Right atrium auricular region (tissue), 2 donors: Measurements from ENCODE around the gene HERC2. TPM values are rescaled to one million over a fixed set of nuclear protein-coding genes. Genes with fewer than 3 reads are reported as not detected.
"Not testable (repeated sequence)": the region's sequence is repeated elsewhere in the genome, so short reads cannot be mapped to it uniquely, and the experiment has no call there.

Experiments
- DNase-seq: peaks from one replicate; pipeline ENCODE4 v3.0.0-alpha.2; 2019; ENCODE audit warnings: low spot score
- H3K27ac ChIP-seq, 2 donors: fragments of 200-600 bp; sonication (generic); 1 replicate in 1 of 2; 2 replicates in 1 of 2; pipeline ENCODE4 v1.5.1; 2016 to 2019
- H3K27me3 ChIP-seq, 2 donors: fragments of 200-600 bp; sonication (generic); one replicate each; pipeline versions ENCODE4 v1.5.1 to v1.6.0; 2017 to 2019
- H3K36me3 ChIP-seq: fragments of 200-600 bp; sonication (generic); one replicate; pipeline ENCODE4 v1.5.1; 2016
- H3K4me1 ChIP-seq, 2 donors: fragments of 200-600 bp; sonication (generic); one replicate each; pipeline versions ENCODE4 v1.5.1 to v1.6.0; 2017 to 2019
- H3K4me3 ChIP-seq, 2 donors: fragments of 200-600 bp; sonication (generic); 1 replicate in 1 of 2; 2 replicates in 1 of 2; pipeline ENCODE4 v1.5.1; 2017 to 2019; ENCODE audit warnings: mild to moderate bottlenecking in 1 of 2, moderate library complexity in 1 of 2
- H3K9me3 ChIP-seq, 2 donors: fragments of 200-600 bp; sonication (generic); one replicate each; pipeline ENCODE4 v1.5.1; 2019
- total RNA-seq, 2 donors: library from RNA; depleted of rRNA; stranded (reverse); fragments of >200 nt; gene quantifications; one replicate each; pipeline ENCODE4 v1.1.0, GENCODE V29; 2016

The HERC2 gene, protein sequence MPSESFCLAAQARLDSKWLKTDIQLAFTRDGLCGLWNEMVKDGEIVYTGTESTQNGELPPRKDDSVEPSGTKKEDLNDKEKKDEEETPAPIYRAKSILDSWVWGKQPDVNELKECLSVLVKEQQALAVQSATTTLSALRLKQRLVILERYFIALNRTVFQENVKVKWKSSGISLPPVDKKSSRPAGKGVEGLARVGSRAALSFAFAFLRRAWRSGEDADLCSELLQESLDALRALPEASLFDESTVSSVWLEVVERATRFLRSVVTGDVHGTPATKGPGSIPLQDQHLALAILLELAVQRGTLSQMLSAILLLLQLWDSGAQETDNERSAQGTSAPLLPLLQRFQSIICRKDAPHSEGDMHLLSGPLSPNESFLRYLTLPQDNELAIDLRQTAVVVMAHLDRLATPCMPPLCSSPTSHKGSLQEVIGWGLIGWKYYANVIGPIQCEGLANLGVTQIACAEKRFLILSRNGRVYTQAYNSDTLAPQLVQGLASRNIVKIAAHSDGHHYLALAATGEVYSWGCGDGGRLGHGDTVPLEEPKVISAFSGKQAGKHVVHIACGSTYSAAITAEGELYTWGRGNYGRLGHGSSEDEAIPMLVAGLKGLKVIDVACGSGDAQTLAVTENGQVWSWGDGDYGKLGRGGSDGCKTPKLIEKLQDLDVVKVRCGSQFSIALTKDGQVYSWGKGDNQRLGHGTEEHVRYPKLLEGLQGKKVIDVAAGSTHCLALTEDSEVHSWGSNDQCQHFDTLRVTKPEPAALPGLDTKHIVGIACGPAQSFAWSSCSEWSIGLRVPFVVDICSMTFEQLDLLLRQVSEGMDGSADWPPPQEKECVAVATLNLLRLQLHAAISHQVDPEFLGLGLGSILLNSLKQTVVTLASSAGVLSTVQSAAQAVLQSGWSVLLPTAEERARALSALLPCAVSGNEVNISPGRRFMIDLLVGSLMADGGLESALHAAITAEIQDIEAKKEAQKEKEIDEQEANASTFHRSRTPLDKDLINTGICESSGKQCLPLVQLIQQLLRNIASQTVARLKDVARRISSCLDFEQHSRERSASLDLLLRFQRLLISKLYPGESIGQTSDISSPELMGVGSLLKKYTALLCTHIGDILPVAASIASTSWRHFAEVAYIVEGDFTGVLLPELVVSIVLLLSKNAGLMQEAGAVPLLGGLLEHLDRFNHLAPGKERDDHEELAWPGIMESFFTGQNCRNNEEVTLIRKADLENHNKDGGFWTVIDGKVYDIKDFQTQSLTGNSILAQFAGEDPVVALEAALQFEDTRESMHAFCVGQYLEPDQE (N-terminal part only)
- total RNA-seq = 10 to 100 TPM; 50.8 to 62.4 TPM

- H3K4me1 ChIP-seq, H3K9me3 ChIP-seq, H3K27me3 ChIP-seq, DNase-seq, H3K36me3 ChIP-seq: not testable (repeated sequence)
- Histone ChIP-seq H3K27ac (peak within 1 kb of the TSS in 1 of 2 donors; percentile 43), H3K4me3 (peak within 1 kb of the TSS; percentile 42 to 49)
Observed at GRCh38 chr15:28322129-28322588, at the start of gene HERC2. Gene HERC2 (minus strand): TSS chr15:28322179. CDS start chr15:28321433, 746 bp downstream.

- H3K27me3 ChIP-seq, H3K27ac ChIP-seq, H3K4me1 ChIP-seq, H3K4me3 ChIP-seq, H3K36me3 ChIP-seq, H3K9me3 ChIP-seq, DNase-seq: not testable (repeated sequence)
Observed at GRCh38 chr15:28365502-28365901, 43.5 kb upstream of the HERC2 start.

DNA sequence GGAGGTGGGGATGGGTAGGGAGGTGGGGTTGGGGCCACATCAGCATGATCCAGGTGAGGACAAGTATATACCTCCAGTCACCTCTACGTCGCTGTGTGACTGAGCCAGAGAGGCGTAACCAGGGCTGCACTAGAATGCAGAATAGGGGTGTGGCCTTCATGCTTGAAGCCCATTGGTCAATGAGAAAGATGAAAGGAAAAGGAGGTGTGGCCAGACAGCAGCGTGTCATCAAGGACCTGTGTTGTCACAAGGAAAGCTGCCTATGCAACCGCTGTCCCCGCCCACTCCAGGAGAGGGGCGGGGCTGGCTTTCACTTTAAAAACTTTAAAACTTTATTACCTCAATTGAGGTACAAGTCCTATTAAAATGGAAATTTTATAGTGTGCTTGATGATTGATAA lies 36.0 kb upstream of the HERC2 start, which contains the start of gene GOLGA6L24:
Gene GOLGA6L24 (minus strand): TSS at position 101 of the 400 bp plus-strand sequence. CDS start 61 bp downstream, at position 40.
- not testable (repeated sequence) for H3K36me3 ChIP-seq, H3K4me1 ChIP-seq, H3K27me3 ChIP-seq, H3K9me3 ChIP-seq, H3K4me3 ChIP-seq, H3K27ac ChIP-seq, DNase-seq

- peak overlapping the region in 1 of 2 donors; percentile 43 for H3K27ac ChIP-seq
- H3K36me3 ChIP-seq, H3K9me3 ChIP-seq, H3K27me3 ChIP-seq, H3K4me1 ChIP-seq, DNase-seq: not testable (repeated sequence)
- H3K4me3 ChIP-seq = peak overlapping the region; percentile 42 to 49
Observed at GRCh38 chr15:28321358-28322078, 461 bp downstream of the HERC2 start.

GRCh38 chr15:28319725-28320124 lies 2.3 kb downstream of the HERC2 start:
- not testable (repeated sequence) for H3K4me3 ChIP-seq, DNase-seq, H3K4me1 ChIP-seq, H3K9me3 ChIP-seq, H3K27ac ChIP-seq, H3K36me3 ChIP-seq, H3K27me3 ChIP-seq

DNA sequence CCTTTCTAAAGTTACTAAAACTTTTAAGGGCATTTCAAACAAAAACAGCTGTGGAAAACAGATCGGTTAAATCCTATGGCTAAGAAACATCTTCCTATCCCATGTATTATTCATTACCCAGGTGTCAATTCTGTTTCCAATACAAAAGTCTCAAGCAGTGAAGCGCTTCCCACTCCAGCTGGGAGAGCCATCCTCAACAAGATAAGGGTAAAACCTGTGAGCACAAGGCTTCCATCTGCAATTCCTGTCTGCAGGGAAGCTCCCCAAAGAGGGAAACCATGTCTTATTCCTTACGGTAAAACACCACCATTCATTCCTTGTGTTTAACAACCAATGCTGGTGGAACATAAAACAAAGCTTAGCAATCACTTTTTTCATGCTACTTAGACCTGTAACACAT lies 3.2 kb downstream of the HERC2 start:
- H3K9me3 ChIP-seq, H3K27ac ChIP-seq, H3K4me3 ChIP-seq, H3K36me3 ChIP-seq, DNase-seq, H3K27me3 ChIP-seq, H3K4me1 ChIP-seq: not testable (repeated sequence)

DNA sequence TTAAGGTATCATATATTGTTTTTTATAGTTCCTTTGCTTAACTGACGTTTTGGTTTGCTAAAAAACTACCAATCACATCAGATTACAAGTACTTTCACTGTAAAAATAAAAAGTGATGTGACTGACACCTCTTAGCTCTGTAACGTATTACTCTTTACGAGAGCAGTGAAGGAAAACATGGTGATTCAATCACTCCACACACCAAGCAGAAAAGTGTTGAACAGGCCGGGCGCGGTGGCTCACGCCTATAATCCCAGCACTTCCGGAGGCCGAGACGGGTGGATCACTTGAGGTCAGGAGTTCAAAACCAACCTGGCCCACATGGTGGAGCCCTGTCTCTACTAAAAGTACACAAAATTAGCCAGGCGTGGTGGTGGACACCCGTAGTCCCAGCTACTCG lies 3.9 kb downstream of the HERC2 start:
- H3K27ac ChIP-seq = not testable (repeated sequence)

DNA sequence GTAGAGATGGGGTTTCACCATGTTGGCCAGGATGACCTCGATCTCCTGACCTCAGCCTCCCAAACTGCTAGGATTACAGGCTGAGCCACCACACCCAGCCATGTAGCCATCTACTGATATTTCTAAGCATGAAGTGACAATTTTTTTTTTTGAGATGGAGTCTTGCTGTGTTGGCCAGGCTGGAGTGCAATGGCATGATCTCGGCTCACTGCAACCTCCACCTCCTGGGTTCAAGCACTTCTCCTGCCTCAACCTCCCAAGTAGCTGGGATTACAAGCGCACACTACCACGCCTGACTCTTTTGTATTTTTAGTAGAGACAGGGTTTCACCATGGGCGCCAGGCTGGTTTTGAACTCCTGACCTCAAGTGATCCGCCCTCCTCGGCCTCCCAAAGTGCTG lies 5.0 kb downstream of the HERC2 start:
- not testable (repeated sequence) for H3K36me3 ChIP-seq, H3K27ac ChIP-seq, H3K9me3 ChIP-seq, H3K4me1 ChIP-seq, H3K27me3 ChIP-seq, DNase-seq, H3K4me3 ChIP-seq

More for the DNA sequence above, 3.9 kb downstream of the HERC2 start:
- not testable (repeated sequence) for H3K27me3 ChIP-seq, H3K36me3 ChIP-seq, H3K4me1 ChIP-seq, H3K9me3 ChIP-seq, H3K4me3 ChIP-seq, DNase-seq

GRCh38 chr15:28310454-28310853 lies 11.5 kb downstream of the HERC2 start:
- H3K27me3 ChIP-seq, H3K4me3 ChIP-seq, H3K4me1 ChIP-seq, DNase-seq, H3K36me3 ChIP-seq, H3K9me3 ChIP-seq: not testable (repeated sequence)
- H3K27ac ChIP-seq = peak overlapping the region in 1 of 2 donors; percentile 23

GRCh38 chr15:28308718-28309117 lies 13.3 kb downstream of the HERC2 start:
- H3K27me3 ChIP-seq, H3K4me3 ChIP-seq, H3K4me1 ChIP-seq, H3K9me3 ChIP-seq, H3K36me3 ChIP-seq, H3K27ac ChIP-seq, DNase-seq: not testable (repeated sequence)

DNA sequence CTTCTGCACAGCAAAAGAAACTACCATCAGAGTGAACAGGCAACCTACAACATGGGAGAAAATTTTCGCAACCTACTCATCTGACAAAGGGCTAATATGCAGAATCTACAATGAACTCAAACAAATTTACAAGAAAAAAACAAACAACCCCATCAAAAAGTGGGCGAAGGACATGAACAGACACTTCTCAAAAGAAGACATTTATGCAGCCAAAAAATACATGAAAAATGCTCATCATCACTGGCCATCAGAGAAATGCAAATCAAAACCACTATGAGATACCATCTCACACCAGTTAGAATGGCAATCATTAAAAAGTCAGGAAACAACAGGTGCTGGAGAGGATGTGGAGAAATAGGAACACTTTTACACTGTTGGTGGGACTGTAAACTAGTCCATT lies 16.3 kb downstream of the HERC2 start:
- H3K4me1 ChIP-seq, H3K9me3 ChIP-seq, H3K4me3 ChIP-seq, H3K27me3 ChIP-seq, DNase-seq, H3K36me3 ChIP-seq, H3K27ac ChIP-seq: not testable (repeated sequence)

- H3K27ac ChIP-seq, H3K27me3 ChIP-seq, DNase-seq, H3K36me3 ChIP-seq, H3K4me1 ChIP-seq, H3K4me3 ChIP-seq, H3K9me3 ChIP-seq: not testable (repeated sequence)
Observed at GRCh38 chr15:28297434-28297833, 24.5 kb downstream of the HERC2 start.

DNA sequence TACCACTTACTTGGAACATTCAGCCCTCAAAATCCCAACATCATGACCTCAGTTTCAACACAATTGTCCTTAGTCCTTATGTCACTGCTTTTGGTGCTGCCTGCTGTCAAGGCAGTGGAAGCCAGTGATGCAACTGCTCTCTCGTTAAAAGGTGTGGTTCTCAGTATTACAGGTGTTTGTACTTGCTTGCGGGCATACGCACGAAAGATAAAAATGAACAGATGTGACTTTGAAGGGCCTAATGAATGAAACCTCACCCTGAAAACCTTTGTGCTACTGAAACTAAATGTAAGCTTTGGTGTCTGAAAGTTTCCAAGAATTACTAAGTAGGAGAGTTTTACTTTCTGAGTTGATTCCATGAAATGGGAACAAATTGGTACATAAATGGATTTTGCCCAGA lies 25.2 kb downstream of the HERC2 start:
- H3K4me1 ChIP-seq, H3K36me3 ChIP-seq, DNase-seq, H3K4me3 ChIP-seq, H3K9me3 ChIP-seq, H3K27me3 ChIP-seq, H3K27ac ChIP-seq: not testable (repeated sequence)
